IPS-18c (cell line): Measurements from ENCODE around the gene ACTR5.

Experiments
- H3K4me3 ChIP-seq: 2 replicates; pipeline ENCODE4 v1.7.0; 2013; ENCODE audit warnings: low read depth, mild to moderate bottlenecking, low read length, moderate library complexity; ENCODE audit not compliant: insufficient read depth
- H3K9me3 ChIP-seq: one replicate; pipeline ENCODE4 v1.6.1; 2013; ENCODE audit warnings: mild to moderate bottlenecking, low read length, moderate library complexity; ENCODE audit not compliant: control insufficient read depth, insufficient read depth

Gene ACTR5

GRCh38 chr20:38754924-38755323 lies 6.7 kb downstream of the ACTR5 start:
- Histone ChIP-seq H3K9me3 (no peaks in the 10 kb centered on the region), H3K4me3 (no peak overlapping the region)

GRCh38 chr20:38755324-38755910 lies 7.2 kb downstream of the ACTR5 start:
- H3K4me3 ChIP-seq, result no peak overlapping the region
- H3K9me3 ChIP-seq, result no peaks in the 10 kb centered on the region

GRCh38 chr20:38757145-38757775 lies 9.0 kb downstream of the ACTR5 start:
- H3K4me3 ChIP-seq, result no peak overlapping the region
- H3K9me3 ChIP-seq, result no peaks in the 10 kb centered on the region

GRCh38 chr20:38759106-38759505 lies 10.8 kb downstream of the ACTR5 start:
- no peak overlapping the region for H3K4me3 ChIP-seq
- no peaks in the 10 kb centered on the region for H3K9me3 ChIP-seq

- no peak overlapping the region for H3K4me3 ChIP-seq
Measured at GRCh38 chr20:38760978-38761377, 12.7 kb downstream of the ACTR5 start.

GRCh38 chr20:38762174-38762573 lies 13.9 kb downstream of the ACTR5 start:
- no peaks in the 10 kb centered on the region for H3K9me3 ChIP-seq
- H3K4me3 ChIP-seq, result no peak overlapping the region

More at GRCh38 chr20:38760978-38761377, 12.7 kb downstream of the ACTR5 start:
- H3K9me3 ChIP-seq, result no peaks in the 10 kb centered on the region

- H3K9me3 ChIP-seq, result no peaks in the 10 kb centered on the region
- no peak overlapping the region for H3K4me3 ChIP-seq
Measured at GRCh38 chr20:38763616-38764015, 15.4 kb downstream of the ACTR5 start.

- Histone ChIP-seq H3K9me3 (no peaks in the 10 kb centered on the region), H3K4me3 (no peak overlapping the region)
Measured at GRCh38 chr20:38764567-38765318, 16.5 kb downstream of the ACTR5 start.

GRCh38 chr20:38766071-38766470 lies 17.8 kb downstream of the ACTR5 start:
- no peaks in the 10 kb centered on the region for H3K9me3 ChIP-seq
- H3K4me3 ChIP-seq, result no peak overlapping the region

- Histone ChIP-seq H3K9me3 (no peaks in the 10 kb centered on the region), H3K4me3 (no peak overlapping the region)
Measured at GRCh38 chr20:38769376-38770295, 21.4 kb downstream of the ACTR5 start.

- Histone ChIP-seq H3K9me3 (no peaks in the 10 kb centered on the region), H3K4me3 (no peak overlapping the region)
Measured at GRCh38 chr20:38770546-38770945, 22.3 kb downstream of the ACTR5 start.

- Histone ChIP-seq H3K4me3 (no peak overlapping the region), H3K9me3 (no peaks in the 10 kb centered on the region)
Measured at GRCh38 chr20:38770970-38771369, 22.7 kb downstream of the ACTR5 start.

GRCh38 chr20:38771621-38772020 lies 23.4 kb downstream of the ACTR5 start:
- H3K4me3 ChIP-seq, result no peak overlapping the region
- H3K9me3 ChIP-seq, result no peaks in the 10 kb centered on the region

GRCh38 chr20:38774167-38774566 lies 25.9 kb downstream of the ACTR5 start:
- Histone ChIP-seq H3K9me3 (no peaks in the 10 kb centered on the region), H3K4me3 (no peak overlapping the region)

- Histone ChIP-seq H3K9me3 (no peaks in the 10 kb centered on the region), H3K4me3 (no peak overlapping the region)
Measured at GRCh38 chr20:38776363-38776762, 28.1 kb downstream of the ACTR5 start.

GRCh38 chr20:38779247-38780097 lies 31.2 kb downstream of the ACTR5 start:
- H3K4me3 ChIP-seq, result no peak overlapping the region
- no peaks in the 10 kb centered on the region for H3K9me3 ChIP-seq

GRCh38 chr20:38782275-38782674 lies 34.0 kb downstream of the ACTR5 start:
- Histone ChIP-seq H3K4me3 (no peak overlapping the region), H3K9me3 (no peaks in the 10 kb centered on the region)
